GM12864 (cell line): ENCODE data around the gene PERCC1.

Source experiments
- DNase-seq: peaks from one replicate; pipeline ENCODE4 v3.0.0-alpha.2; 2011; ENCODE audit warnings: low read depth
- H3K4me3 ChIP-seq: 2 replicates; pipeline ENCODE4 v1.5.1; 2011; ENCODE audit warnings: mild to moderate bottlenecking, low read depth, low read length, control low read depth
- CTCF ChIP-seq: IDR thresholded peaks from 2 replicates; pipeline ENCODE4 v1.5.1; 2011; ENCODE audit warnings: low read depth, mild to moderate bottlenecking, moderate library complexity, low read length, control low read depth, inconsistent platforms; ENCODE audit errors: missing control alignments

PERCC1 gene

GRCh38 chr16:1398826-1399581 is 31.9 kb upstream of the PERCC1 start:
- DNase-seq = no peak
- TF ChIP-seq CTCF = no peak
- no peak overlapping the region for H3K4me3 ChIP-seq

GRCh38 chr16:1401061-1401757 is 29.7 kb upstream of the PERCC1 start:
- TF ChIP-seq CTCF = no peak
- DNase-seq = no peak

GRCh38 chr16:1401758-1402154 is 29.1 kb upstream of the PERCC1 start:
- no peak for TF ChIP-seq CTCF
- H3K4me3 ChIP-seq = no peak overlapping the region
- no peak for DNase-seq

More at GRCh38 chr16:1401061-1401757, 29.7 kb upstream of the PERCC1 start:
- H3K4me3 ChIP-seq = no peak overlapping the region

GRCh38 chr16:1403036-1403435 is 27.8 kb upstream of the PERCC1 start:
- no peak overlapping the region for H3K4me3 ChIP-seq
- TF ChIP-seq CTCF = no peak
- DNase-seq = no peak

- no peak overlapping the region for H3K4me3 ChIP-seq
- no peak for DNase-seq
- no peak for TF ChIP-seq CTCF
Observed at GRCh38 chr16:1403733-1404132, 27.1 kb upstream of the PERCC1 start.

- no peak for TF ChIP-seq CTCF
- DNase-seq = no peak
- H3K4me3 ChIP-seq = no peak overlapping the region; the same call in 1 of the 2 replicates
Observed at GRCh38 chr16:1407753-1408152, 23.1 kb upstream of the PERCC1 start.
